ENCODE data around the gene EPB42.

DNA sequence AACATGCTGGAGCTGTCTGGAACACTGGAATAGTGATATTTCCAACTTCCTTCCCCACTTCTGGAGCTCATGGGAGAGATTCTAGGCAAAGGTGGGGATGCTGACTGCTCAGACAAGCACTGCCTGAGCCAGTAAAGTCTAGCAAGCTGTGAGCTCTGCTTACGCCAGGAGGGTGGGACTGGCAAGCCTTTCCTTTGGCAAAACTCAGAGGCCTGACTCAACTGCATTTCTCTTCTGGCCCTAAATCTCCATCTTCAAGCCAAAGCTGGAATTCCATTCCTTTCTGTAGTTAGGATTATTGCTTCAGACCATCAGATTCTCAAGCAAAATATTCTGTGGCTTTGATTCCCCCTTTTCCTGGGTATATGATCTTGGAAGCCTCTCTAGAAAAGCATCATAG, 20.3 kb upstream of the EPB42 start:
- TF ChIP-seq POLR2AphosphoS5 (IDR thresholded peaks at IDR 0.05; ENCODE audit: low read depth, low read length) (no peak), POLR2A (IDR thresholded peaks at IDR 0.05; ENCODE audit: low read depth, low read length) (no peak), PAX5 (IDR thresholded peaks at IDR 0.05; ENCODE audit: insufficient read depth, low read length, severe bottlenecking) (no peak), TAF1 (IDR thresholded peaks at IDR 0.05; ENCODE audit: low read depth, low read length) (no peak), POU2F2 (IDR thresholded peaks at IDR 0.05; ENCODE audit: low read depth, low read length) (no peak)

Measured in GM12891 (cell line).